GM12801 (cell line): ENCODE data around the gene UMAD1.

Source experiments
- CTCF ChIP-seq: IDR thresholded peaks from one replicate; pipeline ENCODE4 v1.5.1; 2011; ENCODE audit warnings: control low read depth; ENCODE audit not compliant: insufficient read length; ENCODE audit errors: extremely low read depth

Gene UMAD1

GRCh38 chr7:7861211-7861633 is 220.7 kb downstream of the UMAD1 start:
- TF ChIP-seq CTCF: no peak

- no peak for TF ChIP-seq CTCF
Observed at GRCh38 chr7:7862393-7862792, 221.8 kb downstream of the UMAD1 start.

- no peak for TF ChIP-seq CTCF
Observed at GRCh38 chr7:7867846-7868571, 227.5 kb downstream of the UMAD1 start.

GRCh38 chr7:7868572-7868899 is 228.0 kb downstream of the UMAD1 start:
- no peak for TF ChIP-seq CTCF

- no peak for TF ChIP-seq CTCF
Observed at GRCh38 chr7:7869036-7869435, 228.5 kb downstream of the UMAD1 start.

- no peak for TF ChIP-seq CTCF
Observed at GRCh38 chr7:7869651-7870050, 229.1 kb downstream of the UMAD1 start.

- TF ChIP-seq CTCF: no peak
Observed at GRCh38 chr7:7870555-7870954, 230.0 kb downstream of the UMAD1 start.

- TF ChIP-seq CTCF: no peak
Observed at GRCh38 chr7:7876419-7876818, 235.9 kb downstream of the UMAD1 start.
